Activated CD8-positive, alpha-beta memory T cell treated with anti-CD3 and anti-CD28 coated beads, Interleukin-2, amount 10 ng/mL, durations not matched to agents 7 days and 5 days (primary cell): Measurements from ENCODE around the gene SLC7A14. TPM values are rescaled to one million over a fixed set of nuclear protein-coding genes. Genes with fewer than 3 reads are reported as not detected.

Experiments
- ATAC-seq: fragments of 150-1000 bp; cut with Tn5 transposase; one replicate; pipeline ENCODE4 v1.10.0; 2021; ENCODE audit warnings: moderate library complexity
- CTCF ChIA-PET: fragments of 350-600 bp; sonication (Branson Sonifier 250); formaldehyde crosslinking; loops from one replicate; lab custom pipeline; 2021; ENCODE audit warnings: antibody characterized with exemption; lab: Charles Lee
- DNase-seq: peaks from one replicate; pipeline ENCODE4 v3.0.0-alpha.2; 2020
- H3K27ac Mint-ChIP-seq: one replicate; pipeline ENCODE4 v1.8.0; 2021; ENCODE audit warnings: mild to moderate bottlenecking, mixed read lengths
- H3K27me3 Mint-ChIP-seq: one replicate; pipeline ENCODE4 v1.8.0; 2021; ENCODE audit warnings: mixed read lengths
- H3K36me3 Mint-ChIP-seq: one replicate; pipeline ENCODE4 v1.8.0; 2021; ENCODE audit warnings: mild to moderate bottlenecking, mixed read lengths
- H3K4me1 Mint-ChIP-seq: one replicate; pipeline ENCODE4 v1.8.0; 2021; ENCODE audit warnings: mixed read lengths
- H3K4me3 Mint-ChIP-seq: one replicate; pipeline ENCODE4 v1.8.0; 2021; ENCODE audit warnings: mild to moderate bottlenecking, moderate library complexity, mixed read lengths
- H3K9me3 Mint-ChIP-seq: one replicate; pipeline ENCODE4 v1.8.0; 2022; ENCODE audit warnings: low read depth, mixed read lengths
- total RNA-seq, 2 experiments: library from RNA; stranded (reverse); gene quantifications; one replicate each; pipeline ENCODE4 v1.2.3, GENCODE V29; 2021

Gene SLC7A14
- total RNA-seq, 2 experiments from 2014 or later, result not detected

DNA sequence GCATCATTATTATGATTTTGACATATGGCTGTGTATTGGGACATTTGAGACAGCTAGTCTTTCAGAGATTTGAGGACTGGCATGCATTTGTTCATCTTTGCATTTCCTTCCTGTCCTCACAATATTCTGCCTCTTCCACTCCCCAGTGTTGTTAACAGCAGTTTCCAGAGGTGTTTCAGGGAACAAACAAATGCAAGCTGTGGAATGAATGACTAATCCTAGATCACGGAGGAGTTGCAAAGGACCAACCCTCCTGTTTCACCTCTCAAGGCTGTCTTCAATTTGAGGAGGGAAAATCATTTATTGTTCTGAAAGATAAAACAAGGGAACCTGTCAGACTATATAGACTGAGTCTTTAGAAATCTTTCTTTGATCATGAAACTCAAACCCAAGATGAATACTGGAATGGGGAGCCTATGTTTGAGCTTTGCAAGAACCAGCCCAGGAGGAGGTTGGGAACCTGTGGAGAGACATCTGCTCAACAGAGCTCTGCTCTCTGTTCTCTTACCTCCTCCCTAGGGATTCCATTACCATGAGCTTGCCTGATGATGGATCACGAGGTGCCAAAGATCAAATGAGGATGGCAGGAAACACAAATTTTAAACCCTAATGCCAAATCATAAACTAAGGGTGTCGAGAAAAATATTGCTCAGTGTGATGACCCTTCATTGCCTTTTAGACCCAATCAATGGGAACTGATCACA is 68.5 kb downstream of the SLC7A14 start:
- Mint-ChIP-seq H3K9me3 (no peaks in the 10 kb centered on the region), H3K27me3 (peaks cover 23% of the 10 kb centered on the region), H3K4me3 (no peak overlapping the region), H3K27ac (no peak overlapping the region), H3K4me1 (no peaks in the 10 kb centered on the region), H3K36me3 (no peaks in the 10 kb centered on the region)
- ATAC-seq (no peak), DNase-seq (no peak)
- CTCF ChIA-PET, result no interaction called here

DNA sequence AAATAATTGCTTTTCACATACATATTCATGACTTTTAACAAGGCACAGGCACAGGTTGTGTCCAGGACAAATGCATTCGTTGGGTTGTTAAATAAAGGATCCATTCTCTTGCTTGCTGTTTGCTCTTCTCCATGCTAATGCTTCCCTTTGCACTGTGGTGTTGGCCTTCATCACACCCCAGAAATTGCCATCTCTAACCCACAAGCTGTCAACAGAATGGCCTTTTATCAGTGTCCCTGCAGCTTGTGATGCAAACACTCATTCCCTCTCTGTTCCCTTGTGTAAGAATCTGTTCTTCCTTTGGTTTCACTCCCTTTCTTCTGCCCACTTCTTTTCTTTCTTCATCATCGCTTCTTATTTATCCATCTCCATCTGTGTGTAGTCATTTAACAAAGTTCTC is 72.2 kb downstream of the SLC7A14 start:
- H3K4me3 Mint-ChIP-seq, result no peak overlapping the region
- CTCF ChIA-PET, result no interaction called here

DNA sequence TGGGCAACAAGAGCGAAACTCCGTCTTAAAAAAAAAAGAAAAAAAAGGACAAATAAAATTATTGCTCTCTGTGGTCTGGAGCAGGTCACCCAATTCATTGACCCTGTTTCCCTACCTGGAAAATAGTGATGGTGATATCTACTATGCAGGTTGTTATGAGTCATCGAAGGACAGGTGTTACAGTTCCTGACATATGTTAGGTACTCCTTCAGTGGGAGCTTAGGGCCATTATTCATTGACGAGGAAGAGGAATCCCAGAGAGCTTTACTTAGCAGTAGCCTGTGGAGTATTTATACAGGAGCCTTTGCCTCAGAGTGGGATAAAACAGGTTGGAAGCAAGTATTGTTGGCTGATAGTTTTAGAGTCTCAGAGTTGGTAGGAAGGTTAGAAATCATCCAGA is 74.5 kb downstream of the SLC7A14 start:
- Mint-ChIP-seq H3K4me1 (no peaks in the 10 kb centered on the region), H3K27ac (no peak overlapping the region), H3K4me3 (no peak overlapping the region), H3K27me3 (peaks cover 24% of the 10 kb centered on the region), H3K36me3 (no peaks in the 10 kb centered on the region), H3K9me3 (no peaks in the 10 kb centered on the region)
- ATAC-seq (no peak), DNase-seq (no peak)
- CTCF ChIA-PET, result no interaction called here

More for the DNA sequence above, 72.2 kb downstream of the SLC7A14 start:
- no peak for ATAC-seq
- Mint-ChIP-seq H3K4me1 (no peaks in the 10 kb centered on the region), H3K9me3 (no peaks in the 10 kb centered on the region), H3K27ac (no peak overlapping the region), H3K27me3 (peaks cover 24% of the 10 kb centered on the region), H3K36me3 (no peaks in the 10 kb centered on the region)
- no peak for DNase-seq

DNA sequence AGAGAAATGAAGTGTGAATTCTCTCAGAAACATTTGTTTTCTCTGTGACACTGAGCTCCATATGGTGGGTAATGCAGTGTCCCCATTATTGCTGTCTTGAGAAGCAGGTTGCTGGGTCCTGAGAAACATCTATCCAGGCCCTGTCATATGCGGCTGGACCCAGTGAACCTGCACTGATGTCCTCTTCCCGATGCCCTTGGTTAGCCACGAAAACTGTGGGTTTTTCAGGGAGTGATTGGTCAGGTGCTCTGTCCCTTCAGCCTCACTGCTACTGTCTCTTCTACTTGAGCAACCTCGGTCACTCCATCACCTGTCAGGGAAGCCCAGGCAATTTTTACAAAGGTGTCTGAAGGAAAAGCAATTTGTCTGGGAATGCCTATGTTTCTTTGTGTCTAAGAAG is 77.0 kb downstream of the SLC7A14 start:
- no peaks in the 10 kb centered on the region for H3K4me1 Mint-ChIP-seq
- peaks cover 22% of the 10 kb centered on the region for H3K27me3 Mint-ChIP-seq
- H3K9me3 Mint-ChIP-seq, result no peaks in the 10 kb centered on the region
- no peak overlapping the region for H3K4me3 Mint-ChIP-seq
- no peak overlapping the region for H3K27ac Mint-ChIP-seq
- H3K36me3 Mint-ChIP-seq, result no peaks in the 10 kb centered on the region
- DNase-seq (no peak), ATAC-seq (no peak)
- CTCF ChIA-PET, result no interaction called here

DNA sequence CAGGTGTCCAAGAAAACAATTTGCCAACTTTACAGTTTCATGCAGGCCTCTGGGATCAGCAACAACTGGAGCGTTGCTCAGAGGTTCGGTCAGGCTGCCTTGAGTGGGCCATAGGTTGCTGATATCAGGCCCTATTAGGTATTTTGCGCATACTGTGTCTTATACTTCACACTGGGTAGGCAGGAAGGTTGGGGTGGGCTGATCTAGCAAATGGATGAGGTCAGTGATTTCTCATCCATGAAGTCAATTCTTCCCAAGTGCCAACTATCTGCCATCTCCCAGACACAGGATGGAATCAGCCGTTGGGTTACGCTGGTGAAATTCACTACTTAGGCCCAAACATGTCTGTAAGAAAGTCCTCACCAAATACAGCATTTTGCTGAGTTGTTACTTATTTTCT is 77.6 kb downstream of the SLC7A14 start:
- no peaks in the 10 kb centered on the region for H3K9me3 Mint-ChIP-seq
- H3K4me3 Mint-ChIP-seq, result no peak overlapping the region
- no peaks in the 10 kb centered on the region for H3K4me1 Mint-ChIP-seq
- CTCF ChIA-PET, result no interaction called here
- H3K27ac Mint-ChIP-seq, result no peak overlapping the region
- no peak for DNase-seq
- no peaks in the 10 kb centered on the region for H3K36me3 Mint-ChIP-seq
- no peak for ATAC-seq
- peaks cover 20% of the 10 kb centered on the region for H3K27me3 Mint-ChIP-seq

DNA sequence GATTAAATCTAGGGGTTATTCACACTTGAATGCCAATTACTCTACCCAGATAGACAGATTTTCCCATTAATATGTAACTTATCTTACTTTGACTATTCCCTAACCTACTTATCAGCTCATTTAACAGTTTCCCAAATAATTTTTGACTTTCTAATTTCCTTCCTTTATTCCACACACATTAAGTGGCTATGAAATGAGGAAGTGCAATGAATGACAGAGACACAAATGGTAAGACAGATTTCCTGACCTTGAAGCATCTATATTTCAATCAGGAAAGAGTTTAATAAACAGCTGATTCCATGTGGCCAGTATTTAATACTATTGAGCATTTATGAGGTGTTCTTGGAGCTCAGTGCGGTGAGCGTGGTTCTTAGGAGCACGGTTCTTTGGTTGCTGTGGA is 78.8 kb downstream of the SLC7A14 start:
- peaks cover 27% of the 10 kb centered on the region for H3K27me3 Mint-ChIP-seq
- H3K4me3 Mint-ChIP-seq, result no peak overlapping the region
- H3K36me3 Mint-ChIP-seq, result no peaks in the 10 kb centered on the region
- H3K27ac Mint-ChIP-seq, result no peak overlapping the region
- no peaks in the 10 kb centered on the region for H3K9me3 Mint-ChIP-seq
- ATAC-seq (no peak), DNase-seq (no peak)
- CTCF ChIA-PET, result no interaction called here
- H3K4me1 Mint-ChIP-seq, result no peaks in the 10 kb centered on the region

DNA sequence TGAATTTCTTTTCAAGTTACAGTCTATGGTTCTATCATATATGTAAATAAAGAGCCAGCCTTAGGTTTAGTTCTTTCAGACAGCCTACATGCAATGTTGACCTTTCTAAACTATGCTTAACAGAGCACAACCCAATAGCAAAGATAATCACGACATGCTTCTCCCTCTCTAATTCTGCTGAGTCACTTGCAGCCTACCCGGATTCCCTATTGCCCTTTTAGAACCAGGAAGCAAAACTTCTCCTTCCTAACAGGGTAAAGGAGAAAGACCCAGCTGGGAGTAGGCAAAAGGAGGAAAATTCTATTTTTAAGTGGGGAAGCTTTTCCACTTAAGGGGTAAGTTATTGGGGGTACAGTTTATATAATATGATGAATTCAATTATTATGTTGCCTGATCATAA is 79.3 kb downstream of the SLC7A14 start:
- Mint-ChIP-seq H3K36me3 (no peaks in the 10 kb centered on the region), H3K4me3 (no peak overlapping the region), H3K9me3 (no peaks in the 10 kb centered on the region), H3K27me3 (peaks cover 30% of the 10 kb centered on the region), H3K27ac (no peak overlapping the region), H3K4me1 (no peaks in the 10 kb centered on the region)
- ATAC-seq (no peak), DNase-seq (no peak)
- CTCF ChIA-PET, result no interaction called here

DNA sequence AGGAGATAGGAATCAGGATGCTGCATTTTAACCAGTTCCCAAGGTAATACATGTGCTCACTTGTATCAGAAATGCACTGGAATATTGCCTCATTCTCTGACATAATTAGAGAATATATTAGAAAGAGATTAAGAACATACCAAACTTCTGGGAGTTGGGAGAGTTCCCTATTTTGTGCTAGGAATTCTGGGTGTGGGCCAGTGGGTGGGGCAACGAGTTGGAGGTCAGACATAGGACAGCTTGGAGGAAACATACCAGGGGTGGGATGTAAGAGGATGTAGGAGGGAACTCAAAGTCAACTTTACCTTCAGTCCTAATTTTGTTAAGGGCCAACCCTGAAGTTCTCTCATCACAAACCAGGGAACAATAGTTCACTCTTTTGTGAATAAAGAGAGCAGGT is 83.6 kb downstream of the SLC7A14 start:
- Mint-ChIP-seq H3K4me1 (no peaks in the 10 kb centered on the region), H3K36me3 (no peaks in the 10 kb centered on the region), H3K27ac (no peak overlapping the region), H3K27me3 (peaks cover 35% of the 10 kb centered on the region), H3K4me3 (no peak overlapping the region), H3K9me3 (no peaks in the 10 kb centered on the region)
- CTCF ChIA-PET, result no interaction called here
- ATAC-seq, result no peak
- no peak for DNase-seq

DNA sequence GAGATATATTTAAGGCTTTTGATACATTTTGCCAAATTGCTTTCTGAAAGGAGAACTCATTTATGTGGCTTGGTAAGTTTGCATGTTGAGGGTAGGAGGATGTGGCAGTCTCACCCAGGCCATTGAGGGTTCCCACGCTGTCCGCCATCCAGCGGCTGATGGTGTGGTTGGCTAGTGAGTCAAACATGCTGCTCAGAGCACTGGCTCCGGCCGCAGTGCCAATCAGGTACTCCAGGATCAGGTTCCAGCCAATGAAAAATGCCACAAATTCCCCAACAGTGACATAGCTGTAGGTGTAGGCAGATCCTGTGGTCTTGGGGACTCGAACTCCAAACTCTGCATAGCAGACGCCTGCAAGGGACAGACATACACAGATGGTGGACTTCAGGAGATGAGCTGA is 84.9 kb downstream of the SLC7A14 start:
- CTCF ChIA-PET, result no interaction called here
- H3K36me3 Mint-ChIP-seq, result no peaks in the 10 kb centered on the region
- no peak overlapping the region for H3K27ac Mint-ChIP-seq
- H3K4me1 Mint-ChIP-seq, result no peaks in the 10 kb centered on the region
- H3K27me3 Mint-ChIP-seq, result peaks cover 31% of the 10 kb centered on the region
- no peak overlapping the region for H3K4me3 Mint-ChIP-seq
- DNase-seq (no peak), ATAC-seq (no peak)
- H3K9me3 Mint-ChIP-seq, result no peaks in the 10 kb centered on the region

DNA sequence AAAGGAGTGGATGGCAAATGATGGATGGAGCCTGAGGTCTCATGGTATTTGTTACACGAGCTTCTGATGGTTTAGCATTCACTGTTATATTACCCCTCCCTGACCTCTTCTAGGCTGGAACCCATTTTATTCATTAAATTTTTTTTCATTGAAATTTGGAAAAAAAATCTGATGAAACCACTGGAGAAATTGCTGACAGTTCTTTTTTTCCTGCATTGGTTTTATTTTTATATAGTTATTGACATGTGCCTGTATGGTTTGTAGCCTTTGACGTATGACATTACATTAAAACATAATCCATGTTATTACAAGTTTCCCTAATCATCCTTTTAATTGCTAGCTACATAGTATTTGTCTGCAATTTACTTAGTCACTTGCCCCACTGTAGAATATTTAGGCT is 85.4 kb downstream of the SLC7A14 start:
- Mint-ChIP-seq H3K4me3 (no peak overlapping the region), H3K9me3 (no peaks in the 10 kb centered on the region), H3K27me3 (peaks cover 31% of the 10 kb centered on the region), H3K27ac (no peak overlapping the region), H3K36me3 (no peaks in the 10 kb centered on the region), H3K4me1 (no peaks in the 10 kb centered on the region)
- no peak for ATAC-seq
- CTCF ChIA-PET, result interaction anchor here (0.7 to 1.2 kb wide), 3 partner anchors 87 to 656 kb away, joined by 3 to 5 read pairs (median 4); no protein-coding TSS in a partner anchor
- no peak for DNase-seq

DNA sequence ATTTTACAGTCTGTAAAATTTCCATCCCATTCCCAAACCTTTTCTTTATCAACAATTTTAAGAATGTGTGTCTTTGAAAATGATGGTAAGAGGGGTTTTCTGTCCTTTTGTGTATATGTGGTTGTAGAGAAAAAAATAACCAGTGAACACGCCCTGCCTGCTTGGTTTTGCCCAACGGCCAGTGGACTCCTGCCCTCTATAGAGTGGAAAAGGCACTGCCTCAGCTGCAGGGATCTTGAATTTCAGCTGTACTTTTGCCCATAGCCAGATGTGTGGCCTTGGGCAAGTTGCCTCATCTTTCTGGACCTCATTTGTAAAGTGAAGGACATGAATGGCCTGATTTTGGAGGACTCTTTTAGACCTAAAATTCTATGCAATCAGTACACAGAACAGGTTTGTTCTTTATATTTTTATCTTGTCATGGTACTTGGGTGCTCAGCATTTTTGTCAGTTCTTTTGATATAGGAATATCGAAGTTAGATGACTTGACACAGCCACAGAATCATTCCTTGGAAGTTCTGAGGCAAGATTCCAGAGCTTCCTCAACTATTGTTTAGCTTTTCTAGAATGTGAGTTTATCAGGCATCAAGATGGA is 86.2 kb downstream of the SLC7A14 start:
- H3K27me3 Mint-ChIP-seq, result peaks cover 28% of the 10 kb centered on the region
- no peak for DNase-seq
- H3K36me3 Mint-ChIP-seq, result no peaks in the 10 kb centered on the region
- no peak for ATAC-seq
- no peak overlapping the region for H3K4me3 Mint-ChIP-seq
- H3K9me3 Mint-ChIP-seq, result no peaks in the 10 kb centered on the region
- H3K27ac Mint-ChIP-seq, result no peak overlapping the region
- no peaks in the 10 kb centered on the region for H3K4me1 Mint-ChIP-seq
- CTCF ChIA-PET, result interaction anchor here (0.9 to 1.2 kb wide), 3 partner anchors 19 to 312 kb away, joined by 3 to 5 read pairs (median 3); no protein-coding TSS in a partner anchor

DNA sequence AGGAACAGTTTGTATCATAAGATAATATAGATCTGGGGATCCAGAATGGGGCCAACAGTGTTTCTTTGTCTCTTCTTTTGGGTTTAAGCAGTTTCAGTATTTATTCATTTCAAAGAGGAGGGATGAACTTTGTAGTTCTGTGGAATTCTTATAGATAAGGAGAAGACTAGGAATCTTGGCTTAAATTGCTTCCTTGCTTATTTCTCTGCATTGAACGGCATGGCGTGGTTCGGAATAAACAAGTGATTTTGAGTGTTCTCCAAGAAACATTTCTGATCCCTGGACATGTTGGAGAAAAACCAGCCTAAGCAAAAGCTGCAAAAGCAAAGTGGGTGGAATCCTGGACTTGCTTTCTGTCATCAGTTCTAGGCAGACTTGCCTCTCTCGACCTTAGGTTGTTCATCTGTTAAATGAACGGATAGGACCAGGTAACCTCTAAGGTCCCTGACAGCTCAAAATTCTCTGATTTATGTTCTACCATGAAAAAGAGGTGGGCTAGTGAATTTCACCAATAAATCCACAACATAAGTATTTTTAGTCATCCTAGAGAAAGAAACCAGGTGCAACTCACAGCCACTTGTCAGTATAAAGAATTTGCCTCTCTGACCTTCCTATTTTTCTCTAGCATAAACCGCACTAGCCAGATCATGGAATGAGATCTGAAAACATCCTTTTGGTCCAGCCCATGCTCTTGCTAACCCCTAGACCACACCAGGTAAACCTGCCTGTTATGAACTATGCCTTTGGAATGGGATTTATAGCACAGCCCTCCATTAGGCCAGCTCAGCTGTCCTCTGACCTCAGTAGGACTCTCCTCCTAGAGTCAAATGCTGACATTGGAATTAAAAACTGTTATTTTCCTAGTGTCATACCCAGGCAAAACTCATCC is 88.4 kb downstream of the SLC7A14 start:
- Mint-ChIP-seq H3K4me1 (no peaks in the 10 kb centered on the region), H3K27me3 (peaks cover 16% of the 10 kb centered on the region), H3K4me3 (no peak overlapping the region), H3K27ac (no peak overlapping the region), H3K9me3 (no peaks in the 10 kb centered on the region), H3K36me3 (no peaks in the 10 kb centered on the region)
- DNase-seq (no peak), ATAC-seq (no peak)
- CTCF ChIA-PET, result interaction anchor here (1.6 kb wide), 1 partner anchor 84 kb away, joined by 6 read pairs; no protein-coding TSS in a partner anchor

DNA sequence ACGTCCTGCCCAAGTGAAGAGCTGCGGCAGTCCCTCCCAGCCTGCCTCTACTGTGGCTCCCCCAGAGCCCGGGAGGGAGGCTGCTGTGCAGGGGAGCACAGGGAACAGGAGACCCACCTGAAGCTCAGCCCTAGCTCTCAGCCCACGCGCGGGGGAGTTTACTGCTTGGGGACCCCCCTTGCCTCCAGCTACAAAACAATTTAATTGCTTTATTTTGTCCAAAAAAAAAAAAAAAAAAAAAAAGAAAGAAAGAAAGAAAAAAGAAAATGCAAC is 89.1 kb downstream of the SLC7A14 start:
- H3K27ac Mint-ChIP-seq, result no peak overlapping the region
- H3K36me3 Mint-ChIP-seq, result no peaks in the 10 kb centered on the region
- ATAC-seq, result no peak
- CTCF ChIA-PET, result interaction anchor here (1.6 kb wide), 1 partner anchor 83 kb away, joined by 6 read pairs; no protein-coding TSS in a partner anchor
- no peak overlapping the region for H3K4me3 Mint-ChIP-seq
- DNase-seq, result no peak
- no peaks in the 10 kb centered on the region for H3K4me1 Mint-ChIP-seq
- no peaks in the 10 kb centered on the region for H3K9me3 Mint-ChIP-seq
- H3K27me3 Mint-ChIP-seq, result peaks cover 14% of the 10 kb centered on the region
